Keratinocyte (primary cell): ENCODE measurements around the gene DMD. TPM values are rescaled to one million over a fixed set of nuclear protein-coding genes. Genes with fewer than 3 reads are reported as not detected.

Source experiments
- DNase-seq: peaks from one replicate; pipeline ENCODE4 v3.0.0-alpha.2; 2011; ENCODE audit warnings: low read depth, missing footprints, low spot score
- FAIRE-seq: peaks from 2 replicates; lab custom pipeline; 2011; peaks lifted over from hg19 to GRCh38; lab: Jason Lieb, UNC
- H2AFZ ChIP-seq: 2 replicates; pipeline ENCODE4 v1.6.0; 2012; ENCODE audit warnings: low read length, control low read depth, inconsistent platforms; ENCODE audit not compliant: control insufficient read depth
- H3K27ac ChIP-seq: 2 replicates; pipeline ENCODE4 v1.5.1; 2011; ENCODE audit warnings: low read length; ENCODE audit not compliant: control insufficient read depth, insufficient read depth
- H3K27me3 ChIP-seq: 3 replicates; pipeline ENCODE4 v1.6.0; 2011; ENCODE audit warnings: low read length; ENCODE audit not compliant: control insufficient read depth, insufficient read depth; ENCODE audit errors: extremely low read depth
- H3K36me3 ChIP-seq, 2 experiments: 2 replicates in 1 of 2; 3 replicates in 1 of 2; pipeline ENCODE4 v1.5.1; 2011; ENCODE audit warnings: low read length in 2 of 2, mild to moderate bottlenecking in 1 of 2; ENCODE audit not compliant: control insufficient read depth in 2 of 2, insufficient read depth in 2 of 2; ENCODE audit errors: extremely low read depth in 1 of 2
- H3K4me1 ChIP-seq: 3 replicates; pipeline ENCODE4 v1.5.1; 2011; ENCODE audit warnings: low read length; ENCODE audit not compliant: control insufficient read depth, insufficient read depth; ENCODE audit errors: extremely low read depth
- H3K4me2 ChIP-seq: 3 replicates; pipeline ENCODE4 v1.6.0; 2011; ENCODE audit warnings: low read depth, low read length; ENCODE audit not compliant: control insufficient read depth, insufficient read depth; ENCODE audit errors: extremely low read depth
- H3K4me3 ChIP-seq, 3 experiments: fragments of 200-600 bp in 1 of 3; sonication (generic) in 1 of 3; 2 replicates in 2 of 3; 3 replicates in 1 of 3; pipeline ENCODE4 v1.5.1; 2011 to 2016; ENCODE audit warnings: low read length in 3 of 3, mild to moderate bottlenecking in 3 of 3, control low read depth in 2 of 3, inconsistent platforms in 1 of 3, low read depth in 1 of 3, mixed read lengths in 1 of 3, mixed run types in 1 of 3, moderate library complexity in 1 of 3; ENCODE audit not compliant: control insufficient read depth in 2 of 3, insufficient read depth in 2 of 3; ENCODE audit errors: extremely low read depth in 1 of 3
- H3K79me2 ChIP-seq: 2 replicates; pipeline ENCODE4 v1.6.0; 2012; ENCODE audit warnings: low read length; ENCODE audit not compliant: control insufficient read depth, insufficient read depth
- H3K9ac ChIP-seq: 3 replicates; pipeline ENCODE4 v1.6.0; 2011; ENCODE audit warnings: low read length; ENCODE audit not compliant: control insufficient read depth, insufficient read depth; ENCODE audit errors: extremely low read depth
- H3K9me1 ChIP-seq: 3 replicates; pipeline ENCODE4 v1.6.0; 2011; ENCODE audit warnings: low read length; ENCODE audit not compliant: control insufficient read depth, insufficient read depth; ENCODE audit errors: extremely low read depth
- H3K9me3 ChIP-seq: 2 replicates; pipeline ENCODE4 v1.5.1; 2012; ENCODE audit warnings: low read depth, low read length; ENCODE audit not compliant: control insufficient read depth
- H4K20me1 ChIP-seq: 3 replicates; pipeline ENCODE4 v1.6.0; 2011; ENCODE audit warnings: low read length; ENCODE audit not compliant: control insufficient read depth, insufficient read depth; ENCODE audit errors: extremely low read depth
- EZH2 ChIP-seq: IDR thresholded peaks from one replicate; pipeline ENCODE4 v1.6.1; 2012; ENCODE audit warnings: inconsistent platforms, mild to moderate bottlenecking, low read length, moderate library complexity
- dilution Hi-C: fragments of 300-500 bp; cut with MboI; formaldehyde crosslinking; loops from one replicate; pipeline ENCODE4 v1.7.0; 2020; ENCODE audit warnings: low sequenced_read_pairs; ENCODE audit not compliant: extremely low pct_ligation_motif_present
- polyA plus RNA-seq, 5 experiments: library from polyadenylated mRNA; depleted of rRNA in 3 of 5; stranded (reverse) in 3 of 5; stranded (forward) in 1 of 5; unstranded in 1 of 5; fragments of >200 nt; gene quantifications; 1 replicate in 1 of 5; 2 replicates in 3 of 5; 3 replicates in 1 of 5; pipeline versions ENCODE4 v1.2.1 to v1.2.3, GENCODE V29; 2011 to 2012; ENCODE audit warnings: missing spikeins in 2 of 5, low read depth in 1 of 5, low replicate concordance in 1 of 5
- TF ChIP-seq, protein P1 (sequence below), 3 experiments: IDR thresholded peaks in 1 of 3; conservative IDR thresholded peaks in 1 of 3; optimal IDR thresholded peaks in 1 of 3; 2 replicates in 2 of 3; 3 replicates in 1 of 3; pipeline versions ENCODE3 to v1.5.1; 2011; ENCODE audit warnings: low read length in 3 of 3, mild to moderate bottlenecking in 3 of 3, moderate library complexity in 2 of 3, control low read depth in 1 of 3, inconsistent platforms in 1 of 3; ENCODE audit not compliant: insufficient read depth in 2 of 3; ENCODE audit errors: extremely low read depth in 1 of 3

The DMD gene
- polyA plus RNA-seq, 1 donor (not counting 4 experiments of a cell fraction or from before 2014, with no cell fraction given): 8.9 TPM

DNA sequence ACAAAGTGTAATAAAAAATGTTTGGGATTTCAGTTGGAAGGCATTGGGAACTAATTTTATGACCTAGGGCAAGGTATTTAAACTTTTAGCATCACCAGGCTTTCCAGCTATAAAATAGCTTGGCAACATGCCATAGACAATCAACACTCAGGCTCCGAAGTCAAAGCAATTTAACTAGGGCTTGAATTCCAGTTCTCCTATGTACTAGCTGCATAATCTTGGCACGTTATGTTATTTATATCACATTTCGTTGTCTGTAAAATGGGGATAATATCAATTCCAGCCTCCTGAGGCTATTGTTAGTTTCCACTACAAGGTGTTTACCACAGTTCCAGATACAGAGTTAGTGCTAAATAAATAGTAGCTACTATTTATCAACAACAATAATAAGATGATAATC is 78.8 kb downstream of the DMD start:
- no peaks in the 10 kb centered on the region for H3K4me1 ChIP-seq
- H3K27me3 ChIP-seq: no peaks in the 10 kb centered on the region
- H3K9me3 ChIP-seq: no peaks in the 10 kb centered on the region
- no peak overlapping the region for H3K4me3 ChIP-seq
- TF ChIP-seq, protein P1, sequence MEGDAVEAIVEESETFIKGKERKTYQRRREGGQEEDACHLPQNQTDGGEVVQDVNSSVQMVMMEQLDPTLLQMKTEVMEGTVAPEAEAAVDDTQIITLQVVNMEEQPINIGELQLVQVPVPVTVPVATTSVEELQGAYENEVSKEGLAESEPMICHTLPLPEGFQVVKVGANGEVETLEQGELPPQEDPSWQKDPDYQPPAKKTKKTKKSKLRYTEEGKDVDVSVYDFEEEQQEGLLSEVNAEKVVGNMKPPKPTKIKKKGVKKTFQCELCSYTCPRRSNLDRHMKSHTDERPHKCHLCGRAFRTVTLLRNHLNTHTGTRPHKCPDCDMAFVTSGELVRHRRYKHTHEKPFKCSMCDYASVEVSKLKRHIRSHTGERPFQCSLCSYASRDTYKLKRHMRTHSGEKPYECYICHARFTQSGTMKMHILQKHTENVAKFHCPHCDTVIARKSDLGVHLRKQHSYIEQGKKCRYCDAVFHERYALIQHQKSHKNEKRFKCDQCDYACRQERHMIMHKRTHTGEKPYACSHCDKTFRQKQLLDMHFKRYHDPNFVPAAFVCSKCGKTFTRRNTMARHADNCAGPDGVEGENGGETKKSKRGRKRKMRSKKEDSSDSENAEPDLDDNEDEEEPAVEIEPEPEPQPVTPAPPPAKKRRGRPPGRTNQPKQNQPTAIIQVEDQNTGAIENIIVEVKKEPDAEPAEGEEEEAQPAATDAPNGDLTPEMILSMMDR (optimal IDR thresholded peaks at IDR 0.05 in 1 of 3, IDR thresholded peaks at IDR 0.05 in 1 of 3, conservative IDR thresholded peaks at IDR 0.05 in 1 of 3; ENCODE audit: extremely low read depth in 1 of 3, insufficient read depth in 2 of 3, low read length in 3 of 3): no peak
- no peak for TF ChIP-seq EZH2
- DNase-seq (no peak), FAIRE-seq (no peak)
- no peak overlapping the region for H2AFZ ChIP-seq
- no peaks in the 10 kb centered on the region for H3K36me3 ChIP-seq
- dilution Hi-C loops: no loop called here
- H3K27ac ChIP-seq: no peak overlapping the region
- no peak overlapping the region for H3K9ac ChIP-seq
- H3K4me2 ChIP-seq: no peak overlapping the region
- H3K79me2 ChIP-seq: no peaks in the 10 kb centered on the region
- H3K9me1 ChIP-seq: no peaks in the 10 kb centered on the region
- H4K20me1 ChIP-seq: no peaks in the 10 kb centered on the region

DNA sequence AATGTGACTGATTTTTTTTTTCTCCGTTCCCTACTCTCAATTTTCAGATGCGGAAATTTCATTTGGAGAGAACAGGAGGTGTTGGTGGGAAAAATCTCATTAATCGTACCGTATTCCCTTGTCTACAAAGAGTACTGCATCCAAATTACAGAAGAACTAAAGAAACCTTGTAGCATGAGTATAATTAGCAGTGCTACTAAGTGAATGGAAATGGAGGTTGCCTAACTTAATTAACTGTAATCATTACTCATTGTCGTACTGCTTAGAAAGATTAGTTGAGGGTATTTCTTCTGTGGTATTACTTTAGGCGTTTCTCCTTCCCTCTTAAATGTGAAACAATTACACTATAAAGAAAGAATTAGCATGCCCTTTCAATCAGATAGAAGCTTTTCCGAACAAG is 81.7 kb downstream of the DMD start:
- Histone ChIP-seq H3K27me3 (no peaks in the 10 kb centered on the region), H3K9me3 (no peaks in the 10 kb centered on the region), H3K4me3 (no peak overlapping the region), H3K36me3 (no peaks in the 10 kb centered on the region), H3K4me2 (no peak overlapping the region), H2AFZ (no peak overlapping the region), H3K9me1 (no peaks in the 10 kb centered on the region), H3K79me2 (no peaks in the 10 kb centered on the region), H4K20me1 (no peaks in the 10 kb centered on the region), H3K9ac (no peak overlapping the region), H3K4me1 (no peaks in the 10 kb centered on the region), H3K27ac (no peak overlapping the region)
- no peak for DNase-seq
- dilution Hi-C loops: no loop called here
- no peak for FAIRE-seq
- TF ChIP-seq, protein P1 (optimal IDR thresholded peaks at IDR 0.05 in 1 of 3, IDR thresholded peaks at IDR 0.05 in 1 of 3, conservative IDR thresholded peaks at IDR 0.05 in 1 of 3; ENCODE audit: extremely low read depth in 1 of 3, insufficient read depth in 2 of 3, low read length in 3 of 3): no peak
- no peak for TF ChIP-seq EZH2
